Upper lobe of left lung (tissue), 6 donors: ENCODE measurements around the gene PROCR. TPM values are rescaled to one million over a fixed set of nuclear protein-coding genes. Genes with fewer than 3 reads are reported as not detected.
"Not testable (repeated sequence)": the region's sequence is repeated elsewhere in the genome, so short reads cannot be mapped to it uniquely, and the experiment has no call there.

ENCODE experiments used
- ATAC-seq, 2 donors: fragments of 200-7000 bp; cut with Tn5 transposase; one replicate each; pipeline ENCODE4 v1.9.1; 2022; ENCODE audit warnings: mild to moderate bottlenecking in 2 of 2, moderate library complexity in 2 of 2; ENCODE audit not compliant: low FRiP score in 2 of 2
- DNase-seq, 2 donors: peaks; one replicate each; pipeline ENCODE4 v3.0.0-alpha.2; 2019 to 2020
- H3K27ac ChIP-seq, 4 donors: fragments of 200-600 bp; sonication (generic); one replicate each; pipeline ENCODE4 v1.5.1; 2016 to 2019
- H3K27me3 ChIP-seq, 4 donors: fragments of 200-600 bp; sonication (generic); one replicate each; pipeline ENCODE4 v1.5.1; 2017 to 2019
- H3K36me3 ChIP-seq, 4 donors: fragments of 200-600 bp; sonication (generic); one replicate each; pipeline ENCODE4 v1.5.1; 2016 to 2019
- H3K4me1 ChIP-seq, 4 donors: fragments of 200-600 bp; sonication (generic); one replicate each; pipeline ENCODE4 v1.5.1; 2018 to 2019
- H3K4me3 ChIP-seq, 4 donors: fragments of 200-600 bp; sonication (generic); one replicate each; pipeline ENCODE4 v1.5.1; 2017 to 2019; ENCODE audit warnings: mild to moderate bottlenecking in 2 of 4, moderate library complexity in 1 of 4
- H3K9me3 ChIP-seq, 4 donors: fragments of 200-600 bp; sonication (generic); one replicate each; pipeline ENCODE4 v1.5.1; 2018 to 2019
- EP300 ChIP-seq, 4 donors: sonication (generic); formaldehyde crosslinking; IDR thresholded peaks; one replicate each; pipeline ENCODE4 v1.5.1; 2017; ENCODE audit warnings: antibody characterized with exemption in 4 of 4, control low read depth in 2 of 4
- POLR2A ChIP-seq, 4 donors: fragments of 450-650 bp; IDR thresholded peaks; one replicate each; pipeline ENCODE4 v1.5.1; 2016 to 2017; ENCODE audit warnings: antibody characterized with exemption in 4 of 4, mild to moderate bottlenecking in 2 of 4
- POLR2AphosphoS5 ChIP-seq, 2 donors: sonication (generic); formaldehyde crosslinking; IDR thresholded peaks; one replicate each; pipeline ENCODE4 v1.5.1; 2017; ENCODE audit warnings: antibody characterized with exemption in 2 of 2
- WGBS, 2 donors: methylation state at CpG; one replicate each; pipeline ENCODE4 v1.1.5; 2017 to 2018; 5-methylcytosine and 5-hydroxymethylcytosine counted together
- total RNA-seq, 6 donors: library from RNA; depleted of rRNA in 4 of 6; stranded (reverse); fragments of >200 nt in 4 of 6; gene quantifications; one replicate each; pipeline versions ENCODE4 v1.1.0 to v1.2.1, GENCODE V29; 2016 to 2021
- TF ChIP-seq, protein P1 (sequence below), 6 experiments: fragments of 450-650 bp in 4 of 6; fragments of 200-600 bp in 2 of 6; sonication (generic) in 2 of 6; IDR thresholded peaks; one replicate each; pipeline ENCODE4 v1.5.1; 2016 to 2019; ENCODE audit warnings: antibody characterized with exemption in 6 of 6
- donor health status: DM: no; HTN: no; CAD: no; lungs with moderate emphysema.
- donor health status: DM: no; HTN: yes; CAD: no; lungs with severe emphysema.

PROCR gene
- total RNA-seq, 6 donors from 2014 or later, result 5.2 to 24.7 (median 11.6) TPM

DNA sequence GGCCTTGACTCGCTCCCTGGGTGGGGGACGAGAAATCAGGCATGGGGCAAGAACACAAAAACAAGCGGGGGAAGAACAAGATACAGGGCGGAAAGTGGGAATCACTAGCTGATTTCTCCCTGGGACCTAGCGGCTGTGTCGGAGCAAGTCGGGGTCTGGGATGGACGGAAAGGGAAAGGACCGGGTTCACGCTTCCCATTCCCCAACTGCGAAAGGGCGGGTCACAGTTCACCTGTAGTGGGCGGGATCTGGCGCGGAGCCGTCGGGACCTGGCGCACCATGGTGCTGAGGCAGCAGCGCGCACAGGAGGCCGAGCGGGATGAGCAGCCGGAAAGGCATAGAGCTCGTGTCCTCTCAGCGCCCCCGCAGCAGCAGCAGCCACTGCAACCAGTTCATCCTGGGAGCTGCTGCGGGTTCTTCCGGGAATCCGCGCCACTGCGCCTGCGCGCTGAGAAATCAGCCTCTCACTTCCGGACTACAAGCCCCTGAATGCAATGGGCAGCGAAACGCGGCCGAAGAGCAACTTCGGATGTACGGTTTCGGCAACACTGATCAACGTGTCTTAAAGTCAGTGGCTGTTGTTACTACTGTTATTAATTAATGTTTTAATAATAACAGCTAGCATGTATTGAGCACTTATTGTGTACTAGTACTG, 24.8 kb upstream of the PROCR start, which contains the start of gene EDEM2:
TSS of gene EDEM2 (minus strand) at position 417 of the 655 bp plus-strand sequence. CDS start at position 339, 78 bp downstream.
- Histone ChIP-seq H3K27ac (peak within 1 kb of the TSS; percentile 81 to 94 (median 87)), H3K4me3 (peak within 1 kb of the TSS; percentile 48 to 94 (median 80)), H3K27me3 (no peaks in the 10 kb centered on the region), H3K9me3 (no peaks in the 10 kb centered on the region), H3K36me3 (peaks cover 2 to 23% (median 11%) of the 10 kb centered on the region in 4 donors), H3K4me1 (peaks cover 27 to 37% (median 32%) of the 10 kb centered on the region in 4 donors)
- WGBS, 2 donors, result 0 to 1% methylated on average over 13 to 28 of the region's 42 CpGs
- DNase-seq (peak; percentile 94 to 99), ATAC-seq (peak; percentile 93 to 96)
- TF ChIP-seq POLR2AphosphoS5 (IDR thresholded peaks at IDR 0.05), result peak; percentile 82 to 89
- TF ChIP-seq POLR2A (IDR thresholded peaks at IDR 0.05), result peak in 2 of 4 donors; percentile 69 to 85
- TF ChIP-seq, protein P1, sequence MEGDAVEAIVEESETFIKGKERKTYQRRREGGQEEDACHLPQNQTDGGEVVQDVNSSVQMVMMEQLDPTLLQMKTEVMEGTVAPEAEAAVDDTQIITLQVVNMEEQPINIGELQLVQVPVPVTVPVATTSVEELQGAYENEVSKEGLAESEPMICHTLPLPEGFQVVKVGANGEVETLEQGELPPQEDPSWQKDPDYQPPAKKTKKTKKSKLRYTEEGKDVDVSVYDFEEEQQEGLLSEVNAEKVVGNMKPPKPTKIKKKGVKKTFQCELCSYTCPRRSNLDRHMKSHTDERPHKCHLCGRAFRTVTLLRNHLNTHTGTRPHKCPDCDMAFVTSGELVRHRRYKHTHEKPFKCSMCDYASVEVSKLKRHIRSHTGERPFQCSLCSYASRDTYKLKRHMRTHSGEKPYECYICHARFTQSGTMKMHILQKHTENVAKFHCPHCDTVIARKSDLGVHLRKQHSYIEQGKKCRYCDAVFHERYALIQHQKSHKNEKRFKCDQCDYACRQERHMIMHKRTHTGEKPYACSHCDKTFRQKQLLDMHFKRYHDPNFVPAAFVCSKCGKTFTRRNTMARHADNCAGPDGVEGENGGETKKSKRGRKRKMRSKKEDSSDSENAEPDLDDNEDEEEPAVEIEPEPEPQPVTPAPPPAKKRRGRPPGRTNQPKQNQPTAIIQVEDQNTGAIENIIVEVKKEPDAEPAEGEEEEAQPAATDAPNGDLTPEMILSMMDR (IDR thresholded peaks at IDR 0.05), result peak in 1 of 6 experiments; percentile 8
- TF ChIP-seq EP300 (IDR thresholded peaks at IDR 0.05), result no peak

DNA sequence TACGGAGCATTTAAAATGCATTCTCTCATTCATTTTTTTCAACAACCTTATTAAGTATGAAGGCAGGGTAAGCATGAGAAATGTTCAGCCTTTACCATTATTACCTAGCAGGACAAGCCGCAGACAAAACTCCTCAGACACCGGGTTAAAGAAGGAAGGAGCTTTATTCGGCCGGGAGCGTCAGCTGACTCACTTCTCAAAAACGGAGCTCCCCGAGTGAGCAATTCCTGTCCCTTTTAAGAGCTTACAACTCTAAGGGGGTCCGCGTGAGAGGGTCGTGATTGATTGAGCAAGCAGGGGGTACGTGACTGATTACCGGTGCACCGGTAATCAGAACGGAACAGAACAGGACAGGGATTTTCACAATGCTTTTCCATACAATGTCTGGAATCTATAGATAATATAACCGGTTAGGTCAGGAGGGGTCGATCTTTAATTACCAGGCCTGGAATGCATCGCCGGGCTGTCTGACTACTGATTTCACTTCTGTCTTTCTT, 24.2 kb upstream of the PROCR start:
- WGBS, 2 donors, result 2 to 6% methylated on average over 19 of the region's 19 CpGs
- peak overlapping the region; percentile 81 to 94 (median 87) for H3K27ac ChIP-seq
- ATAC-seq (peak in 1 of 2 donors; percentile 30), DNase-seq (peak in 1 of 2 donors; percentile 54)
- H3K4me1 ChIP-seq, result peaks cover 27 to 37% (median 31%) of the 10 kb centered on the region in 4 donors
- H3K36me3 ChIP-seq, result peaks cover 0 to 19% (median 7%) of the 10 kb centered on the region in 4 donors
- not testable (repeated sequence) for H3K27me3 ChIP-seq, H3K9me3 ChIP-seq
- H3K4me3 ChIP-seq, result peak overlapping the region; percentile 48 to 94 (median 80)

DNA sequence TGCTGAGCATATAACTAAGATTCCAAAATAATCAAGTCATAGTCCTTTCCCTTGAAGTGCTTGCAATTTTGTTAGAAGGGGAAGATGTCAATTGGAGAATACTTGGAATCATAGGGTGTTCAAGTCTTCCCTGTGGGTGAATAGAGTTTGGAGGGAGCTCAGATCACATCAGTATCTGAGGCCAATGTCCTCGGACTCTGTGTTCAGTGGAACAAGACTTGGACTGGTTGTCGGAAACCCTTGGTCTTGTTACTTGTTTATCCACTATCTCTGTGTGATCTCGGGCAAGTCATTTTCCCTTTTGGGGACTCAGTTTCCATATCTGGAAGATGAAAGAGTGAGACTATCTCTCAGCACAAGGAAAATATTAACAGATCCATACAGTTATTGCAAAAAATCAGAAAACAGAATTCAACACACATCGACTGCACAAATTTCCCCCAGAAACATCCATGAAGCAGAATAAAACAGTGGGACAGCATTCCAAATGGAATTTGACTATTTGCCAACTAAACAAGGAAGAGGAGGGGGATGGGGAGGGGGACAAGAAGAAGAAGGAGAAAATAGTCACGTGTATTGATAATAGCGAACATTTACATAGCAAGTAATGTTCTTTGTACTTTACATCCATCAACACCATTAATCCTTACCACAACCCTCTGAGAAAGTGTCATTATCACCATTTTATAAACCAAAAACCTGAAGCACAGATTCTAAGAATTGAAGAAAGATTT, 20.9 kb upstream of the PROCR start:
- Histone ChIP-seq H3K9me3 (no peaks in the 10 kb centered on the region), H3K27me3 (no peaks in the 10 kb centered on the region), H3K4me3 (no peak overlapping the region), H3K36me3 (no peaks in the 10 kb centered on the region), H3K4me1 (peaks cover 11 to 17% (median 14%) of the 10 kb centered on the region in 4 donors), H3K27ac (no peak overlapping the region)
- WGBS, 2 donors, result 85 to 90% methylated on average over 6 of the region's 6 CpGs
- TF ChIP-seq EP300 (IDR thresholded peaks at IDR 0.05), result no peak
- TF ChIP-seq, protein P1 (IDR thresholded peaks at IDR 0.05), result no peak
- no peak for TF ChIP-seq POLR2AphosphoS5 (IDR thresholded peaks at IDR 0.05)
- TF ChIP-seq POLR2A (IDR thresholded peaks at IDR 0.05), result no peak
- ATAC-seq, result no peak
- DNase-seq, result no peak

DNA sequence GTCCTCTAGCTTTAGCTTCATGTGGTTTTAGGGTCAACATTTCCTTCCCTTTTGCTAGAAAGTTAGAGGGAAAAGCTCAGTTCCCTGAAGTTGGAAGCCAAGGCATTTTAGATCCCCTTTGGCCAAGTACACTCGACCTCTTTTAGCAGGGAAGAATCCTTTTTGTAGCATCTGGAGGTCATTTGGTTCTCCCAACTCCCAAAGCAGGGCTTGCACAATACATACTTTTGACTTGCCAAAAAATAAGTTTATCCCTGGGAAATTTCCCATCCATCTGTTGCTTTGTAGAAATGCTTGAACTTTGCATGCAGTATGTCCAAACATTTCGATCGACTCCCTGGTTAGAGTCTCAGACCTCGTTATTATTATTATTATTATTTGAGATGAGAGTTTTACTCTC, 20.1 kb upstream of the PROCR start:
- DNase-seq (no peak), ATAC-seq (peak in 1 of 2 donors; percentile 75)
- H3K27me3 ChIP-seq, result no peaks in the 10 kb centered on the region
- no peaks in the 10 kb centered on the region for H3K36me3 ChIP-seq
- H3K4me1 ChIP-seq, result peaks cover 6 to 10% (median 8%) of the 10 kb centered on the region in 4 donors
- WGBS, 2 donors, result 60 to 70% methylated on average over 4 of the region's 4 CpGs
- H3K9me3 ChIP-seq, result no peaks in the 10 kb centered on the region
- no peak overlapping the region for H3K27ac ChIP-seq
- TF ChIP-seq, protein P1 (IDR thresholded peaks at IDR 0.05), result no peak
- TF ChIP-seq POLR2AphosphoS5 (IDR thresholded peaks at IDR 0.05), result peak in 1 of 2 donors; percentile 10
- no peak overlapping the region for H3K4me3 ChIP-seq

DNA sequence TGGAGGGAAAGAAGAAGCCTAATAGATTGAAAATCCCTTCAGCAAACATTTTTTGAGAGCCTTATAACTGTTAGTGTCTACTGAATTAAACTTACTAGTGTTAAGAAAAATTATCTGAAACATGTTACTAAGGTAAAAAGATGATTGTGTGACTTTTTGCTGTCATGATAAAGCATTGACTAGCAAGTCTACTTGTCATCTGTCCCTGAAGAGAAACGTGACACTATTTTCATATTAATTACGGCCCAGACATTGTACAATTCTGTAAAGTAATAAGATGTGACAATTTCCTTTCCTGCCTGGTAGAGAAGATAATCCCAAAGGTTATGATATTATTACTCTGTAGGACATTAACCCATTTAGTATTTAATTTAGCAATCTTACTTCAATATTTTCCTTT, 15.9 kb upstream of the PROCR start:
- 74 to 90% methylated on average over 2 of the region's 2 CpGs for WGBS, 2 donors
- ATAC-seq (no peak), DNase-seq (no peak)
- Histone ChIP-seq H3K27me3 (no peaks in the 10 kb centered on the region), H3K27ac (no peak overlapping the region), H3K4me3 (no peak overlapping the region), H3K9me3 (no peaks in the 10 kb centered on the region), H3K36me3 (no peaks in the 10 kb centered on the region), H3K4me1 (no peaks in the 10 kb centered on the region)
- TF ChIP-seq POLR2AphosphoS5 (IDR thresholded peaks at IDR 0.05), result no peak
- no peak for TF ChIP-seq POLR2A (IDR thresholded peaks at IDR 0.05)
- no peak for TF ChIP-seq EP300 (IDR thresholded peaks at IDR 0.05)
- TF ChIP-seq, protein P1 (IDR thresholded peaks at IDR 0.05), result no peak
